ENCODE measurements around the gene TLN1. TPM values are rescaled to one million over a fixed set of nuclear protein-coding genes. Genes with fewer than 3 reads are reported as not detected.

TLN1 gene
- polyA plus RNA-seq, 1 experiment: 399 TPM

GRCh38 chr9:35756275-35757225 lies 24.6 kb upstream of the TLN1 start:
- Histone ChIP-seq H3K4me3 (ENCODE audit: low read depth, low read length) (peak overlapping the region; percentile 49), H3K27me3 (ENCODE audit: control insufficient read depth, insufficient read depth, low read length) (no peaks in the 10 kb centered on the region), H3K36me3 (ENCODE audit: control insufficient read depth, insufficient read depth, low read length) (peaks cover 20% of the 10 kb centered on the region)
- ChIA-PET POLR2A (interaction anchor here (0.6 kb wide), 1 partner anchor 646 kb away, joined by 7 read pairs; no protein-coding TSS in a partner anchor), CTCF (interaction anchor here (0.8 to 2.1 kb wide), 9 partner anchors 8 to 95 kb away, joined by 3 to 6 read pairs (median 4); partner anchors contain the start of genes GBA2 and RGP1)
- TF ChIP-seq CTCF (IDR thresholded peaks at IDR 0.05; ENCODE audit: insufficient read depth, low read depth, low read length): peak; percentile 74
- DNase-seq (ENCODE audit: low read depth): no peak

GRCh38 chr9:35755071-35755470 lies 23.1 kb upstream of the TLN1 start:
- H3K36me3 ChIP-seq (ENCODE audit: control insufficient read depth, insufficient read depth, low read length): peaks cover 26% of the 10 kb centered on the region
- no peak for DNase-seq (ENCODE audit: low read depth)
- ChIA-PET POLR2A (no interaction called here), CTCF (interaction anchor here (1.0 to 1.4 kb wide), 4 partner anchors 11 to 35 kb away, joined by 3 to 5 read pairs (median 3); no protein-coding TSS in a partner anchor)
- H3K4me3 ChIP-seq (ENCODE audit: low read depth, low read length): no peak overlapping the region
- H3K27me3 ChIP-seq (ENCODE audit: control insufficient read depth, insufficient read depth, low read length): no peaks in the 10 kb centered on the region
- no peak for TF ChIP-seq CTCF (IDR thresholded peaks at IDR 0.05; ENCODE audit: insufficient read depth, low read depth, low read length)

- ChIA-PET POLR2A (no interaction called here), CTCF (interaction anchor here (1.0 to 1.4 kb wide), 4 partner anchors 20 to 36 kb away, joined by 3 to 5 read pairs (median 3); partner anchors contain the start of genes CREB3 and TLN1)
- TF ChIP-seq CTCF (IDR thresholded peaks at IDR 0.05; ENCODE audit: insufficient read depth, low read depth, low read length): no peak
- Histone ChIP-seq H3K4me3 (ENCODE audit: low read depth, low read length) (no peak within 1 kb of the TSS), H3K27me3 (ENCODE audit: control insufficient read depth, insufficient read depth, low read length) (no peaks in the 10 kb centered on the region), H3K36me3 (ENCODE audit: control insufficient read depth, insufficient read depth, low read length) (peaks cover 26% of the 10 kb centered on the region)
- no peak for DNase-seq (ENCODE audit: low read depth)
Observed at GRCh38 chr9:35754264-35754663, 22.3 kb upstream of the TLN1 start, which contains the start of gene MSMP. MSMP (minus strand) TSS chr9:35754276; CDS start chr9:35754129, 147 bp downstream.

- ChIA-PET CTCF (interaction anchor here (1.0 to 2.3 kb wide), 6 partner anchors 11 to 142 kb away, joined by 3 to 8 read pairs (median 3); partner anchors contain the start of genes CREB3 and TLN1), POLR2A (no interaction called here)
- TF ChIP-seq CTCF (IDR thresholded peaks at IDR 0.05; ENCODE audit: insufficient read depth, low read depth, low read length): no peak
- Histone ChIP-seq H3K27me3 (ENCODE audit: control insufficient read depth, insufficient read depth, low read length) (no peaks in the 10 kb centered on the region), H3K36me3 (ENCODE audit: control insufficient read depth, insufficient read depth, low read length) (peaks cover 26% of the 10 kb centered on the region), H3K4me3 (ENCODE audit: low read depth, low read length) (no peak overlapping the region)
- DNase-seq (ENCODE audit: low read depth): no peak
Observed at GRCh38 chr9:35753466-35753865, 21.5 kb upstream of the TLN1 start.

- Histone ChIP-seq H3K36me3 (ENCODE audit: control insufficient read depth, insufficient read depth, low read length) (peaks cover 26% of the 10 kb centered on the region), H3K27me3 (ENCODE audit: control insufficient read depth, insufficient read depth, low read length) (no peaks in the 10 kb centered on the region), H3K4me3 (ENCODE audit: low read depth, low read length) (peak overlapping the region; percentile 65)
- TF ChIP-seq CTCF (IDR thresholded peaks at IDR 0.05; ENCODE audit: insufficient read depth, low read depth, low read length): no peak
- CTCF ChIA-PET: interaction anchor here (7.2 kb wide), 1 partner anchor 13 kb away, joined by 78 read pairs; no protein-coding TSS in a partner anchor
- POLR2A ChIA-PET: interaction anchor here (0.6 kb wide), 1 partner anchor 60 kb away, joined by 3 read pairs; no protein-coding TSS in a partner anchor
- DNase-seq (ENCODE audit: low read depth): no peak
Observed at GRCh38 chr9:35750256-35750531, 18.2 kb upstream of the TLN1 start.

Measured in BJ (cell line).